Thyroid gland (tissue), 4 donors: ENCODE data around the gene MRFAP1L1. TPM values are rescaled to one million over a fixed set of nuclear protein-coding genes. Genes with fewer than 3 reads are reported as not detected.

Experiments used
- DNase-seq, 2 donors: peaks; one replicate each; pipeline ENCODE4 v3.0.0-alpha.2; 2019
- H3K27ac ChIP-seq, 3 donors: fragments of 200-600 bp; sonication (generic); 1 replicate in 2 of 3; 2 replicates in 1 of 3; pipeline ENCODE4 v1.5.1; 2016 to 2019; ENCODE audit warnings: mild to moderate bottlenecking in 1 of 3, moderate library complexity in 1 of 3
- H3K27me3 ChIP-seq: fragments of 200-600 bp; sonication (generic); one replicate; pipeline ENCODE4 v1.5.1; 2019
- H3K36me3 ChIP-seq, 2 donors: fragments of 200-600 bp; sonication (generic); one replicate each; pipeline ENCODE4 v1.5.1; 2016 to 2019
- H3K4me1 ChIP-seq, 2 donors: fragments of 200-600 bp; sonication (generic); one replicate each; pipeline ENCODE4 v1.5.1; 2017 to 2019
- H3K4me3 ChIP-seq, 3 donors: fragments of 200-600 bp; sonication (generic); replicated peaks in 1 of 3; 1 replicate in 2 of 3; 2 replicates in 1 of 3; pipeline ENCODE4 v1.5.1; 2016; ENCODE audit warnings: mild to moderate bottlenecking in 1 of 3
- H3K9me3 ChIP-seq: fragments of 200-600 bp; sonication (generic); one replicate; pipeline ENCODE4 v1.5.1; 2017
- POLR2A ChIP-seq, 2 donors: fragments of 450-650 bp; IDR thresholded peaks; one replicate each; pipeline ENCODE4 v1.6.1; 2017; ENCODE audit warnings: antibody characterized with exemption in 2 of 2, mild to moderate bottlenecking in 2 of 2, moderate library complexity in 1 of 2
- WGBS, 2 donors: methylation state at CpG; one replicate each; pipeline ENCODE4 v1.1.5; 2017; 5-methylcytosine and 5-hydroxymethylcytosine counted together
- intact Hi-C: fragments of 100-400 bp; cut with DNase I; formaldehyde crosslinking; loops from one replicate; pipeline ENCODE4 v1.15.1; 2023
- total RNA-seq, 4 donors: library from RNA; depleted of rRNA; stranded (reverse); fragments of >200 nt; gene quantifications; one replicate each; pipeline ENCODE4 v1.2.3, GENCODE V29; 2016
- TF ChIP-seq, protein P1 (sequence below), 6 experiments: fragments of 200-600 bp in 3 of 6; fragments of 450-650 bp in 3 of 6; sonication (generic) in 3 of 6; IDR thresholded peaks; one replicate each; pipeline ENCODE4 v1.5.1; 2016 to 2019; ENCODE audit warnings: antibody characterized with exemption in 6 of 6, mild to moderate bottlenecking in 2 of 6, inconsistent platforms in 1 of 6, moderate library complexity in 1 of 6

MRFAP1L1 gene
- total RNA-seq, 4 donors from 2014 or later = 70.5 to 93.9 (median 76.2) TPM

DNA sequence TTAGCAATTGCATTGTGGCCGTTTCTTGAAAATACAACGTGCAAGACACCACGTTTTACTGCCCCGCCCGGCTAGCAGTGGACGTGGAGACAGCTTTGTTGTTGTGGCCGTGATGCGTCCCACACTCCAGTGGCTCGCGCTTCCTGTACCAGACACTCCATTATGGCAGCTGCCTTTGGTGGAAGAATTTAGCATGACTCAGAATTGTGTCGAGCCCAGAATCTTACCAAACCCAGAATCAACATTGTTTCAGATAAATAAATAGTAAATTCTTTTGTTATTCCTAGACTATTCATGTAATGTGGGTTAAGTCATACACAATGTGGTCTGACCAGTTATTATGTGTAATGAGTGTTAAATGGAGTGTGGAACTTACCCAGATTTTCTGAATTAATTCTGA, 41.3 kb downstream of the MRFAP1L1 start:
- Histone ChIP-seq H3K9me3 (no peaks in the 10 kb centered on the region), H3K36me3 (no peaks in the 10 kb centered on the region), H3K4me3 (no peak overlapping the region), H3K27ac (no peak overlapping the region), H3K4me1 (peaks cover 5% of the 10 kb centered on the region in 2 donors), H3K27me3 (no peaks in the 10 kb centered on the region)
- WGBS, 2 donors = 92 to 93% methylated on average over 11 of the region's 11 CpGs
- DNase-seq = no peak
- intact Hi-C loops = loop anchor here (2.0 kb wide), 1 partner anchor 24 kb away; no protein-coding TSS in a partner anchor
- TF ChIP-seq, protein P1, sequence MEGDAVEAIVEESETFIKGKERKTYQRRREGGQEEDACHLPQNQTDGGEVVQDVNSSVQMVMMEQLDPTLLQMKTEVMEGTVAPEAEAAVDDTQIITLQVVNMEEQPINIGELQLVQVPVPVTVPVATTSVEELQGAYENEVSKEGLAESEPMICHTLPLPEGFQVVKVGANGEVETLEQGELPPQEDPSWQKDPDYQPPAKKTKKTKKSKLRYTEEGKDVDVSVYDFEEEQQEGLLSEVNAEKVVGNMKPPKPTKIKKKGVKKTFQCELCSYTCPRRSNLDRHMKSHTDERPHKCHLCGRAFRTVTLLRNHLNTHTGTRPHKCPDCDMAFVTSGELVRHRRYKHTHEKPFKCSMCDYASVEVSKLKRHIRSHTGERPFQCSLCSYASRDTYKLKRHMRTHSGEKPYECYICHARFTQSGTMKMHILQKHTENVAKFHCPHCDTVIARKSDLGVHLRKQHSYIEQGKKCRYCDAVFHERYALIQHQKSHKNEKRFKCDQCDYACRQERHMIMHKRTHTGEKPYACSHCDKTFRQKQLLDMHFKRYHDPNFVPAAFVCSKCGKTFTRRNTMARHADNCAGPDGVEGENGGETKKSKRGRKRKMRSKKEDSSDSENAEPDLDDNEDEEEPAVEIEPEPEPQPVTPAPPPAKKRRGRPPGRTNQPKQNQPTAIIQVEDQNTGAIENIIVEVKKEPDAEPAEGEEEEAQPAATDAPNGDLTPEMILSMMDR (IDR thresholded peaks at IDR 0.05) = no peak

DNA sequence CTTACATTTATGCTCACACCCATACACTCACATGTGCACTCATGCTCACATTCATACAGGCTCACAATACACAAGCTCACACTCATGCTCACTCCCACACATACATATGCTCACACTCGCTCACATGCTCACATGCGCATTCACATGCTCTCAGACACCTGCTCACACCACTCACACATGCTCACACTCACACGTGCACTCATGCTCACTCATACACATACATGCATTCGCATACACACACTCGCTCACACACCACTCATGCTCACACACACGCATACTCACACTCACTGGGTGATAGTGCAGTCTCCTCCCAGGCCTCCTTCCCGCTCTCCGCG, 44.4 kb downstream of the MRFAP1L1 start:
- WGBS, 2 donors = 97 to 98% methylated on average over 9 of the region's 9 CpGs
- Histone ChIP-seq H3K4me3 (no peak overlapping the region), H3K27me3 (no peaks in the 10 kb centered on the region), H3K27ac (no peak overlapping the region), H3K36me3 (no peaks in the 10 kb centered on the region), H3K4me1 (peaks cover 5% of the 10 kb centered on the region in 2 donors), H3K9me3 (no peaks in the 10 kb centered on the region)
- DNase-seq = no peak
- intact Hi-C loops = no loop called here
- no peak for TF ChIP-seq POLR2A (IDR thresholded peaks at IDR 0.05)
- TF ChIP-seq, protein P1 (IDR thresholded peaks at IDR 0.05) = no peak

DNA sequence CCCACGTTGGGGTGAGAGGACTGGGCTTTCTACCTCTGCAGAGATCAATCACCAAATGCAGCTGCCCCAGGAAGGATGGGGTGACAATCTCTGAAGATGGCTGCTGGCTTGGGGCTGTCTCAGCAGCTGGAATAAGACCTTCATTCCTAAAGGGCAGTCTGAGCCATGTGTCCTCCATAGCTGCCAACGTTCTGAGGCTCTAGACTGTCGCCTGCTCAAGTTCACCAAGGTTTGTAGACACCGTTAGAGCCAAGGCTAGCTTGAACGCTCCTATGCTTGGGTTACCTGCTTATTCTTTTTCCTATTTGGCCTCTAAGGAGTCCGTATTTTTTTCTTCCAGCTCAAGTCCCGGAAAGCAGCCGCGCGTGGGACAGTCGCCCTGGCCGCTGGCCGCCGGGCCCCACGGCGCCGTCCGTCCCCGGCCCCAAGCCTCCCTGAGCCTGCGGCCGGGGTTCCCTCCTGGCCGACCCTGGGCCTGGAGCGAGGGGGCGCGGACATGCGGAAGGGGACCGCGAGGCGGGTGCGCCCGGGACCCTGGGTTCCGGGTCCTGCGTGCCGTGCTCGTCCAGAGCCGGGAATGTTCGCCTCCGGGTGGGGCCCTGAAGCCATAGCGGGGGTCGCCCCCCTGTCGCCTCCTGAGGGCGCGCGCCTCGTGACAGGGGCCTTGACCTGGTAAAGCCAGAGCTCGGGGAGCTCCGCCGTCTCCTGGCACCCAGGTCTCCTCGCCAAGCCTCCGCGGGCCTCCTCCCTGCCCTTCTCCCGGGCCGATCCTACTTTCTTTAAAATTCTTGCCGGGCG, 45.9 kb downstream of the MRFAP1L1 start:
- Histone ChIP-seq H3K4me1 (peaks cover 5 to 10% of the 10 kb centered on the region in 2 donors), H3K27me3 (no peaks in the 10 kb centered on the region), H3K9me3 (no peaks in the 10 kb centered on the region), H3K36me3 (no peaks in the 10 kb centered on the region), H3K4me3 (peak overlapping the region in 1 of 3 donors; percentile 17), H3K27ac (no peak overlapping the region)
- DNase-seq = no peak
- intact Hi-C loops = no loop called here
- TF ChIP-seq POLR2A (IDR thresholded peaks at IDR 0.05) = no peak
- TF ChIP-seq, protein P1 (IDR thresholded peaks at IDR 0.05) = no peak
- 15 to 30% methylated on average over 30 to 55 of the region's 55 CpGs for WGBS, 2 donors

DNA sequence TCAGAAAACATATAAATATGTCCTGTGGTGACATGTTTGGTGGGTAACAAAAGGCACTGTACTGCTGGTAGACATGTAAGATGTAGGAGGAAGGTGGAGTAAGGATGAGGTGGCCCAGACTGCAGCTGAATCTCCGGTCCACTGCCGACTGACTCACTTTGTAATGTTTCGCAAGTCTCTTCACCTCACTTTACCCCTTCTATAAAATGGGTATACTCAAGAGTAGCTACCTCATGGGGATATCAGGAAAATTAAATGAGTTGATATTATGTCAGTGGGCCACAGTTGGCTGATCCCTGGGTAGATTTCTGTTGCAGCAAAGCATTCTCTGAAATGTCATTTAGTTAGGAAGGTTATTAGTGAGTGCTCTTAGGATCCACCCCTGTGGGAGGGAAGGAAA, 47.1 kb downstream of the MRFAP1L1 start:
- WGBS, 2 donors = 93 to 95% methylated on average over 3 of the region's 3 CpGs
- intact Hi-C loops = no loop called here
- TF ChIP-seq, protein P1 (IDR thresholded peaks at IDR 0.05) = no peak
- Histone ChIP-seq H3K4me3 (no peak overlapping the region), H3K4me1 (peaks cover 5 to 10% of the 10 kb centered on the region in 2 donors), H3K27ac (no peak overlapping the region), H3K36me3 (no peaks in the 10 kb centered on the region), H3K27me3 (no peaks in the 10 kb centered on the region), H3K9me3 (no peaks in the 10 kb centered on the region)
- no peak for DNase-seq

DNA sequence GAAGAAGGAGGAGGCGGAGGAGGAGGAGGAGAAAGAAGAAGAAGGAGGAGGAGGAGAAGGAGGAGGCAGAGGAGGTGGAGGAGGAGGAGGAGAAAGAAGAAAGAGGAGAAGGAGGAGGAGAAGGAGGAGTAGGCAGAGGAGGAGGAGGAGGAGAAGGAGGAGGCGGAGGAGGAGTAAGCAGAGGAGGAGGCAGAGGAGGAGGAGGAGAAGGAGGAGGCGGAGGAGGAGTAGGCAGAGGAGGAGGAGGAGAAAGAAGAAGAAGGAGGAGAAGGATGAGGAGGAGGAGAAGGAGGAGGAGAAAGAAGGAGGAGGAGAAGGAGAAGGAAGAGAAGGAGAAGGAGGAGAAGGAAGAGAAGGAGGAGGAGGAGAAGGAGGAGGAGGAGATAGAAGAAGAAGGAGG, 49.2 kb downstream of the MRFAP1L1 start:
- no peak overlapping the region for H3K27ac ChIP-seq
- H3K27me3 ChIP-seq = no peaks in the 10 kb centered on the region
- intact Hi-C loops = no loop called here
- WGBS, 2 donors = 94 to 96% methylated on average over 3 of the region's 3 CpGs
- TF ChIP-seq POLR2A (IDR thresholded peaks at IDR 0.05) = no peak
- TF ChIP-seq, protein P1 (IDR thresholded peaks at IDR 0.05) = no peak
- no peak for DNase-seq
- no peaks in the 10 kb centered on the region for H3K36me3 ChIP-seq
- no peak overlapping the region for H3K4me3 ChIP-seq
- H3K4me1 ChIP-seq = peaks cover 5 to 10% of the 10 kb centered on the region in 2 donors
- H3K9me3 ChIP-seq = no peaks in the 10 kb centered on the region
